ENCODE results near the gene FIBCD1.
"Not testable (repeated sequence)": the region's sequence is repeated elsewhere in the genome, so short reads cannot be mapped to it uniquely, and the experiment has no call there.

The FIBCD1 gene

GRCh38 chr9:130913599-130914416 is 25.2 kb downstream of the FIBCD1 start:
- H3K4me1 ChIP-seq (ENCODE audit: control insufficient read depth, insufficient read depth, low read length) = peaks cover 13% of the 10 kb centered on the region
- H3K9ac ChIP-seq (ENCODE audit: low read depth, low read length) = peak overlapping the region; percentile 62
- H3K4me2 ChIP-seq (ENCODE audit: low read length) = peak overlapping the region; percentile 69
- H3K9me3 ChIP-seq (replicated peaks; ENCODE audit: low read length) = no peaks in the 10 kb centered on the region
- peaks cover 37% of the 10 kb centered on the region for H3K27me3 ChIP-seq (ENCODE audit: control insufficient read depth, insufficient read depth, low read length)
- H3K4me3 ChIP-seq (ENCODE audit: low read length) = peak overlapping the region; percentile 44
- no peaks in the 10 kb centered on the region for H3K36me3 ChIP-seq (ENCODE audit: insufficient read depth, low read length)

- peaks cover 33% of the 10 kb centered on the region for H3K27me3 ChIP-seq (ENCODE audit: control insufficient read depth, insufficient read depth, low read length)
- peaks cover 13% of the 10 kb centered on the region for H3K4me1 ChIP-seq (ENCODE audit: control insufficient read depth, insufficient read depth, low read length)
These were observed 26.0 kb downstream of the FIBCD1 start for GRCh38 chr9:130912932-130913598.

GRCh38 chr9:130911254-130912049 is 27.6 kb downstream of the FIBCD1 start:
- no peak overlapping the region for H3K4me2 ChIP-seq (ENCODE audit: low read length)
- H3K4me3 ChIP-seq (ENCODE audit: low read length) = no peak overlapping the region
- peaks cover 26% of the 10 kb centered on the region for H3K27me3 ChIP-seq (ENCODE audit: control insufficient read depth, insufficient read depth, low read length)
- H3K9ac ChIP-seq (ENCODE audit: low read depth, low read length) = no peak overlapping the region
- no peaks in the 10 kb centered on the region for H3K9me3 ChIP-seq (replicated peaks; ENCODE audit: low read length)
- no peaks in the 10 kb centered on the region for H3K36me3 ChIP-seq (ENCODE audit: insufficient read depth, low read length)
- H3K4me1 ChIP-seq (ENCODE audit: control insufficient read depth, insufficient read depth, low read length) = peaks cover 13% of the 10 kb centered on the region

More at GRCh38 chr9:130912932-130913598, 26.0 kb downstream of the FIBCD1 start:
- H3K4me3 ChIP-seq (ENCODE audit: low read length) = peak overlapping the region; percentile 44
- no peaks in the 10 kb centered on the region for H3K9me3 ChIP-seq (replicated peaks; ENCODE audit: low read length)
- H3K9ac ChIP-seq (ENCODE audit: low read depth, low read length) = peak overlapping the region; percentile 62
- no peaks in the 10 kb centered on the region for H3K36me3 ChIP-seq (ENCODE audit: insufficient read depth, low read length)
- H3K4me2 ChIP-seq (ENCODE audit: low read length) = peak overlapping the region; percentile 69

- H3K9me3 ChIP-seq (replicated peaks; ENCODE audit: low read length); H3K36me3 ChIP-seq (ENCODE audit: insufficient read depth, low read length); H3K4me2 ChIP-seq (ENCODE audit: low read length); H3K4me3 ChIP-seq (ENCODE audit: low read length); H3K9ac ChIP-seq (ENCODE audit: low read depth, low read length): not testable (repeated sequence)
- H3K27me3 ChIP-seq (ENCODE audit: control insufficient read depth, insufficient read depth, low read length) = peaks cover 26% of the 10 kb centered on the region
- H3K4me1 ChIP-seq (ENCODE audit: control insufficient read depth, insufficient read depth, low read length) = peaks cover 13% of the 10 kb centered on the region
These were observed 28.4 kb downstream of the FIBCD1 start for GRCh38 chr9:130910670-130911069.

- peaks cover 13% of the 10 kb centered on the region for H3K4me1 ChIP-seq (ENCODE audit: control insufficient read depth, insufficient read depth, low read length)
- H3K4me3 ChIP-seq (ENCODE audit: low read length); H3K9ac ChIP-seq (ENCODE audit: low read depth, low read length); H3K9me3 ChIP-seq (replicated peaks; ENCODE audit: low read length); H3K4me2 ChIP-seq (ENCODE audit: low read length); H3K36me3 ChIP-seq (ENCODE audit: insufficient read depth, low read length): not testable (repeated sequence)
- peaks cover 24% of the 10 kb centered on the region for H3K27me3 ChIP-seq (ENCODE audit: control insufficient read depth, insufficient read depth, low read length)
These were observed 29.0 kb downstream of the FIBCD1 start for GRCh38 chr9:130910041-130910440.

- H3K9me3 ChIP-seq (replicated peaks; ENCODE audit: low read length) = no peaks in the 10 kb centered on the region
- H3K36me3 ChIP-seq (ENCODE audit: insufficient read depth, low read length) = no peaks in the 10 kb centered on the region
- no peak overlapping the region for H3K9ac ChIP-seq (ENCODE audit: low read depth, low read length)
- H3K4me2 ChIP-seq (ENCODE audit: low read length) = no peak overlapping the region
- peaks cover 22% of the 10 kb centered on the region for H3K27me3 ChIP-seq (ENCODE audit: control insufficient read depth, insufficient read depth, low read length)
- no peak overlapping the region for H3K4me3 ChIP-seq (ENCODE audit: low read length)
- H3K4me1 ChIP-seq (ENCODE audit: control insufficient read depth, insufficient read depth, low read length) = peaks cover 13% of the 10 kb centered on the region
These were observed 30.1 kb downstream of the FIBCD1 start for GRCh38 chr9:130908878-130909355.

- no peaks in the 10 kb centered on the region for H3K9me3 ChIP-seq (replicated peaks; ENCODE audit: low read length)
- H3K4me1 ChIP-seq (ENCODE audit: control insufficient read depth, insufficient read depth, low read length) = peaks cover 9% of the 10 kb centered on the region
- H3K27me3 ChIP-seq (ENCODE audit: control insufficient read depth, insufficient read depth, low read length) = peaks cover 27% of the 10 kb centered on the region
- no peak overlapping the region for H3K4me3 ChIP-seq (ENCODE audit: low read length)
- no peaks in the 10 kb centered on the region for H3K36me3 ChIP-seq (ENCODE audit: insufficient read depth, low read length)
- no peak overlapping the region for H3K4me2 ChIP-seq (ENCODE audit: low read length)
- H3K9ac ChIP-seq (ENCODE audit: low read depth, low read length) = no peak overlapping the region
These were observed 30.7 kb downstream of the FIBCD1 start for GRCh38 chr9:130908146-130908877.

GRCh38 chr9:130906735-130907416 is 32.2 kb downstream of the FIBCD1 start:
- H3K4me2 ChIP-seq (ENCODE audit: low read length) = no peak overlapping the region
- H3K4me1 ChIP-seq (ENCODE audit: control insufficient read depth, insufficient read depth, low read length) = peaks cover 5% of the 10 kb centered on the region
- peaks cover 34% of the 10 kb centered on the region for H3K27me3 ChIP-seq (ENCODE audit: control insufficient read depth, insufficient read depth, low read length)
- no peak overlapping the region for H3K4me3 ChIP-seq (ENCODE audit: low read length)
- H3K9me3 ChIP-seq (replicated peaks; ENCODE audit: low read length) = no peaks in the 10 kb centered on the region
- H3K9ac ChIP-seq (ENCODE audit: low read depth, low read length) = no peak overlapping the region
- no peaks in the 10 kb centered on the region for H3K36me3 ChIP-seq (ENCODE audit: insufficient read depth, low read length)

- Histone ChIP-seq H3K4me1 (ENCODE audit: control insufficient read depth, insufficient read depth, low read length) (peaks cover 7% of the 10 kb centered on the region), H3K9ac (ENCODE audit: low read depth, low read length) (no peak overlapping the region), H3K27me3 (ENCODE audit: control insufficient read depth, insufficient read depth, low read length) (peaks cover 34% of the 10 kb centered on the region)
These were observed 32.9 kb downstream of the FIBCD1 start for GRCh38 chr9:130905902-130906734.

More at GRCh38 chr9:130905902-130906734, 32.9 kb downstream of the FIBCD1 start:
- Histone ChIP-seq H3K4me2 (ENCODE audit: low read length) (no peak overlapping the region), H3K9me3 (replicated peaks; ENCODE audit: low read length) (no peaks in the 10 kb centered on the region), H3K4me3 (ENCODE audit: low read length) (no peak overlapping the region), H3K36me3 (ENCODE audit: insufficient read depth, low read length) (no peaks in the 10 kb centered on the region)
